ENCODE results near the gene DHRSX.
"Not testable (repeated sequence)": the region's sequence is repeated elsewhere in the genome, so short reads cannot be mapped to it uniquely, and the experiment has no call there.

Gene DHRSX

GRCh38 chrX:2512501-2512900 lies 11.7 kb upstream of the DHRSX start:
- H3K9ac ChIP-seq, result no peak overlapping the region
- H3K4me3 ChIP-seq, result no peak overlapping the region
- no peaks in the 10 kb centered on the region for H3K27me3 ChIP-seq
- peaks cover 13 to 57% (median 41%) of the 10 kb centered on the region in 10 experiments; a peak in 17 of 20 replicates for H3K4me1 ChIP-seq
- no peaks in the 10 kb centered on the region for H3K36me3 ChIP-seq
- H3K27ac ChIP-seq, result no peak overlapping the region
- no peaks in the 10 kb centered on the region for H4K20me1 ChIP-seq
- no peak for TF ChIP-seq Cebpa-rat (IDR thresholded peaks at IDR 0.05)
- H3K4me2 ChIP-seq, result no peak overlapping the region
- H3K9me3 ChIP-seq (replicated peaks in 1 of 11), result peaks cover 0 to 6% (median 0%) of the 10 kb centered on the region in 11 experiments; a peak in 3 of 22 replicates

GRCh38 chrX:2511326-2511725 lies 10.6 kb upstream of the DHRSX start:
- peaks cover 0 to 6% (median 0%) of the 10 kb centered on the region in 11 experiments; a peak in 3 of 22 replicates for H3K9me3 ChIP-seq (replicated peaks in 1 of 11)
- H3K36me3 ChIP-seq, result no peaks in the 10 kb centered on the region
- H3K27ac ChIP-seq, result no peak overlapping the region
- no peak overlapping the region for H3K9ac ChIP-seq
- H4K20me1 ChIP-seq, result no peaks in the 10 kb centered on the region
- H3K27me3 ChIP-seq, result no peaks in the 10 kb centered on the region
- H3K4me3 ChIP-seq, result no peak overlapping the region
- no peak overlapping the region for H3K4me2 ChIP-seq
- peaks cover 2 to 45% (median 29%) of the 10 kb centered on the region in 10 experiments; a peak in 17 of 20 replicates for H3K4me1 ChIP-seq
- no peak for TF ChIP-seq Cebpa-rat (IDR thresholded peaks at IDR 0.05)

DNA sequence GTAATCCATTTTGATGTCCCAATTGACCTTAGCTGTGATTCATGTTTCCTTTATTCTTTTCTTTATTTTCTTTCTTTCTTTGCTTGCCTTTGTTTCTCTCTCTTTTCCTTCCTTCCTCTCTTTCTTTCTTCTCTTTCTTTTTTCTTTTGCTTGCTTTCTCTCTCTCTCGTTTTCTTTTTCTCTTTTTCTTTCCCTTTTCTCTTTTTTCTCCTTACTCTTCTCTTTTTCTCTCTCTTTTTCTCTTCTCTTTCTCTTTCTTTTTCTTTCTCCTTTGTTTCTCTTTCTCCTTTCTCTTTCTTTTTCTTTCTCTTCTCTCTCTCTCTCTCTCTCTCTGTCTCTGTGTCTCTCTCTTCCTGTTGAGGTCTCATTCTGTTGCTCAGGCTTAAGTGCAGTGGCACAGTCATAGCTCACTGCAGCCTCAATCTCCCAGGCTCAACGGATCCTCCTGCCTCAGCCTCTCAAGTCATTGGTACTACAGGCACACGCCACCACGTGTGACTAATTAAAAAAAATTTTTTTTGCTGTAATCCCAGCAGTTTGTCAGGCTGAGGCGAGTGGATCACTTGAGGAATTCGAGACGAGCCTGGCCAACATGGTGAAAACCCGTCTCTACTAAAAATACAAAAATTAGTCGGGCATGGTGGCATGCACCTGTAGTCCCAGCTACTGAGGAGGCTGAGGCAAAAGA lies 8.0 kb upstream of the DHRSX start:
- no peak for TF ChIP-seq Cebpa-rat (IDR thresholded peaks at IDR 0.05)
- no peak overlapping the region for H3K27ac ChIP-seq
- H3K27me3 ChIP-seq, result no peaks in the 10 kb centered on the region
- no peak overlapping the region for H3K9ac ChIP-seq
- H3K9me3 ChIP-seq (replicated peaks in 1 of 11), result peaks cover 0 to 6% (median 0%) of the 10 kb centered on the region in 11 experiments; a peak in 3 of 22 replicates
- no peaks in the 10 kb centered on the region for H4K20me1 ChIP-seq
- H3K4me2 ChIP-seq, result 0 out of 22 replicates have a peak overlapping the region, but pooled peaks of 3 of the 11 experiments have one; percentile 3 to 7 (median 4)
- no peaks in the 10 kb centered on the region for H3K36me3 ChIP-seq
- H3K4me3 ChIP-seq, result no peak overlapping the region
- H3K4me1 ChIP-seq, result peaks cover 0 to 26% (median 8%) of the 10 kb centered on the region in 10 experiments; a peak in 15 of 20 replicates

GRCh38 chrX:2507904-2508627 lies 7.3 kb upstream of the DHRSX start:
- Histone ChIP-seq H3K4me1 (peaks cover 0 to 18% (median under 1%) of the 10 kb centered on the region in 10 experiments; a peak in 9 of 20 replicates), H3K27ac (no peak overlapping the region), H3K4me2 (no peak overlapping the region), H3K27me3 (no peaks in the 10 kb centered on the region), H3K4me3 (no peak overlapping the region), H3K36me3 (no peaks in the 10 kb centered on the region), H4K20me1 (no peaks in the 10 kb centered on the region), H3K9ac (no peak overlapping the region), H3K9me3 (replicated peaks in 1 of 11) (peaks cover 0 to 6% (median 0%) of the 10 kb centered on the region in 11 experiments; a peak in 3 of 22 replicates)
- TF ChIP-seq Cebpa-rat (IDR thresholded peaks at IDR 0.05), result no peak

- no peaks in the 10 kb centered on the region for H3K27me3 ChIP-seq
- H4K20me1 ChIP-seq, result no peaks in the 10 kb centered on the region
- H3K9ac ChIP-seq, result no peak overlapping the region
- H3K4me2 ChIP-seq, result no peak overlapping the region
- H3K4me3 ChIP-seq, result no peak overlapping the region
- no peak for TF ChIP-seq Cebpa-rat (IDR thresholded peaks at IDR 0.05)
- peaks cover 0 to 6% (median 0%) of the 10 kb centered on the region in 11 experiments; a peak in 3 of 22 replicates for H3K9me3 ChIP-seq (replicated peaks in 1 of 11)
- peaks cover 0 to 17% (median 0%) of the 10 kb centered on the region in 10 experiments; a peak in 6 of 20 replicates for H3K4me1 ChIP-seq
- no peaks in the 10 kb centered on the region for H3K36me3 ChIP-seq
- no peak overlapping the region for H3K27ac ChIP-seq
Observed at GRCh38 chrX:2507196-2507595, 6.4 kb upstream of the DHRSX start.

GRCh38 chrX:2505341-2505740 lies 4.6 kb upstream of the DHRSX start:
- H3K27ac ChIP-seq; H4K20me1 ChIP-seq; H3K36me3 ChIP-seq; H3K9me3 ChIP-seq (replicated peaks in 1 of 11); H3K4me3 ChIP-seq; H3K4me2 ChIP-seq; H3K9ac ChIP-seq; H3K27me3 ChIP-seq: not testable (repeated sequence)
- H3K4me1 ChIP-seq, result peaks cover 0 to 23% (median 3%) of the 10 kb centered on the region in 10 experiments; a peak in 8 of 20 replicates

GRCh38 chrX:2504706-2505332 lies 4.0 kb upstream of the DHRSX start:
- Histone ChIP-seq H3K36me3 (no peaks in the 10 kb centered on the region), H3K27ac (no peak overlapping the region), H3K4me1 (peaks cover 0 to 23% (median 3%) of the 10 kb centered on the region in 10 experiments; a peak in 10 of 20 replicates), H3K9ac (no peak overlapping the region), H3K4me2 (no peak overlapping the region), H4K20me1 (peaks cover 0 to 2% (median 0%) of the 10 kb centered on the region in 11 experiments; a peak in 2 of 22 replicates), H3K4me3 (no peak overlapping the region), H3K27me3 (no peaks in the 10 kb centered on the region), H3K9me3 (replicated peaks in 1 of 11) (no peaks in the 10 kb centered on the region)
- TF ChIP-seq Cebpa-rat (IDR thresholded peaks at IDR 0.05), result no peak

DNA sequence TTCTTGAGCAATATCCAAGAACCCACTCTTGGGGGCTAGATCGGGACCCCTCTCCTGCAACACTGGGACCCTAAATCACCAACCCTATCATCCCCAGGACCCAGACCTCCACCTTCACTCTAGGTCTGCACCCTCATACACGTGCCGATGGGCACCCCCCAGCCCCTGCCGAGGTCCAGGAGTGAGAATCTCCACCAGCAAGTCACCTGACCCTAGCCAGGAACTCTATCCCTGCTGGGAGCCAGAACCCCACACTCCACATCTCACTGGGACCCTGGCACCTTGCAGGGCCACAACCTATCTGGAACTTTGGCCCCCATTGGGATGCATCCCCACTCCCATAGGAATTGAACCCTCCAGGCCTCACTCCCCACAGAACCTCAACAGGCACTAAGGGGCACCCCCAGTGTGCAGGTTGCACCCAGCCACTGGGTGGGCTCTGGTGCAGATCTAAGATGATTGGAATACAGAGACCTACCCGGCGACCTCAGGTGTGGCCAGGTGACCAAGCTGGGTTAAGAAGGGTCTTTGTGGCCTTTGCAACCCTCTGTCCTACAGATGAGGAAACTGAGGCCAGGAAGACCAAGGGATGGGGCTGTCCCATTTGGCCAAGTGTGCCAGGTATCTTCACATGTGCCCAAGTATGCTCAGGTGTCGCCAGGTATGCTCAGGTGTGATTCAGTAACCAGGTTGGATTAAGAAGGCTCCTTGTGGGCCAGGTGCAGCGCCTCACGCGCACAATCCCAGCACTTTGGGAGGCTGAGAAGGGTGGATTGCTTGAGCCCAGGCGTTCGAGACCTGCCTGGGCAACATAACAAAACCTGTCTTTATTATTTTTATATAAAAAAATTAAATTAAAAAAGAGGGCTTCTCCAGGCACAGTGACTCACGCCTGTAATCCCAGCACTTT lies 3.1 kb upstream of the DHRSX start:
- no peak overlapping the region for H3K4me3 ChIP-seq
- TF ChIP-seq Cebpa-rat (IDR thresholded peaks at IDR 0.05), result no peak
- H3K27ac ChIP-seq, result no peak overlapping the region
- H3K4me1 ChIP-seq, result peaks cover 9 to 25% (median 10%) of the 10 kb centered on the region in 10 experiments; a peak in 19 of 20 replicates
- no peaks in the 10 kb centered on the region for H3K9me3 ChIP-seq (replicated peaks in 1 of 11)
- no peaks in the 10 kb centered on the region for H3K36me3 ChIP-seq
- H3K9ac ChIP-seq, result no peak overlapping the region
- H3K4me2 ChIP-seq, result no peak overlapping the region
- no peaks in the 10 kb centered on the region for H3K27me3 ChIP-seq
- H4K20me1 ChIP-seq, result peaks cover 0 to 12% (median 3%) of the 10 kb centered on the region in 11 experiments; a peak in 9 of 22 replicates
